GM19239 (cell line): ENCODE data around the gene CYTH3.
"Not testable (repeated sequence)": the region's sequence is repeated elsewhere in the genome, so short reads cannot be mapped to it uniquely, and the experiment has no call there.

Experiments
- DNase-seq: peaks from one replicate; pipeline ENCODE4 v3.0.0; 2011; ENCODE audit warnings: low spot score; ENCODE audit not compliant: insufficient read length
- FAIRE-seq: peaks from 2 replicates; lab custom pipeline; 2011; peaks lifted over from hg19 to GRCh38; lab: Jason Lieb, UNC

The CYTH3 gene

GRCh38 chr7:6157685-6158423 lies 114.6 kb downstream of the CYTH3 start:
- DNase-seq: no peak
- FAIRE-seq: no peak

DNA sequence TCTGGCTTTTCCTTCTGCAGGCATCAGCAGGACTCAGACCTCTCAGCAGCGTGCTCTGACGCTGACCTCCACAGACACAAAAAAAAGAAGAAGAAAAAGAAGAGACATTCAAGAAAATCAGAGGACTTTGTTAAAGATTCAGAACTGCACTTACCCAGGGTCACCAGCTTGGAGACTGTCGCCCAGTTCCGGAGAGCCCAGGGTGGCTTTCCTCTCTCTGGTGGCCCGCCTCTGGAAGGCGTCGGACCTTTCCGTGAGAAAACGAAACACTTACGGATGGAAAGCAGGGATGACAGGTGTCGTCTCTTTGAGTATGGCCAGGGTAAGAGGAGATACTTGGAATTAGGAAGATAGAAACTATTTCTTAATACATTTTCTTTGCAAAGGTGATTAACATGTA lies 115.7 kb downstream of the CYTH3 start:
- DNase-seq (no peak), FAIRE-seq (no peak)

DNA sequence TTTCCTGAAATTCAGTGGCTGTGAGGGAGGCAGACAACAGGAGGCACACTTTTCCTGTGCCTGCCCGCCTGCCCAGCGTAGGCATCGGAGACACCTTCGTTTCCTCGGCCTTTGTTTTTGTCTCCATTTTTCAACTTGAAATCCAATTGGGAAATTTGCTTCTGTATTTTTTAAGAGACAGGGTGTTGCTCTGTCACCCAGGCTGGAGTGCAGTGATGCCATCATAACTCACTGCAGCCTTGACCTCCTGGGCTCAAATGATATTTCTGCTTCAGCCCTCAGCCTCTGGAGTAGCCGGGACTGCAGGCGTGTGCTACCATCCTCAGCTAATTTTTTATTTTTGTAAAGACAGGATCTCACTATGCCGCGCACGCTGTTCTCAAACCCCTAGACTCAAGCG lies 116.8 kb downstream of the CYTH3 start:
- no peak for DNase-seq
- FAIRE-seq: no peak

GRCh38 chr7:6154542-6155404 lies 117.7 kb downstream of the CYTH3 start:
- no peak for FAIRE-seq
- no peak for DNase-seq

- FAIRE-seq: no peak
- DNase-seq: no peak
These were observed 118.5 kb downstream of the CYTH3 start for GRCh38 chr7:6153646-6154541.

DNA sequence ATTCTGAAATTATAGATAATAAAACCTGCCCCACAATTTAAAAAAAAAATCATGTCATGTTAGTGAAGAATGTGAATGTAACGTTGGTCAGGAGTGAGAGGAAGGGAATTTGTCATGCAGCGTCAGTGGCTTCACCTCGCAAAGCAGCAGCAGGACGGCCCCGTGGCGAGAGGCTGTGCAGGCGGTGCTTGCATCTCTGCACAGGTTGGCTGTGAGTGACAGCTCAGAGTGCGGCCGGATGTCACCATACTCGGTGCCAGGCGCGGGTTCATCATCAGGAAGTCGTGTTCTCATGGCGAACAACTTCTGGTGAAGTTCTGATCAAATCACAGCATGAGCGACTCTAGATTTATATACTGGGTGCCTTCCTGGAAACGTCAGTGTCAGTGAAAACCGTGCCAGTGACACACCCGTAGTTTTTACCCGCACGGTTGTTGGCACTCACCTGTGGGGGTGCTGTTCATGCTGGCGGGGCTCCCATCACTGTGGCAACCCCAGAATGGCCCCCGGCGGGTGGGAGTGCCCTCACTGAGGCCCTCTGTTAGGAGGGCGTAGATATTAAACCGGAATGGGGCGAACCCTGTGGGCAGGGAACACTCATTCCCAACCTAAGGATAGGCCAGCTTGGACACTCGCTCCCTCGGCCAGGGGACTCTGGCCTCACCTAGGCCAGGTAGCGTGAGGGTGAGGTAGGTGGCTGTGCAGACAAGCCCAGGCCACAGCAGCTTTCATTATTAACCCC lies 120.3 kb downstream of the CYTH3 start:
- FAIRE-seq (no peak), DNase-seq (no peak)

- not testable (repeated sequence) for DNase-seq, FAIRE-seq
These were observed 120.9 kb downstream of the CYTH3 start for GRCh38 chr7:6151527-6151926.

- DNase-seq: no peak
- no peak for FAIRE-seq
These were observed 122.4 kb downstream of the CYTH3 start for GRCh38 chr7:6149996-6150395.

- FAIRE-seq: no peak
These were observed 123.6 kb downstream of the CYTH3 start for GRCh38 chr7:6148724-6149360.

DNA sequence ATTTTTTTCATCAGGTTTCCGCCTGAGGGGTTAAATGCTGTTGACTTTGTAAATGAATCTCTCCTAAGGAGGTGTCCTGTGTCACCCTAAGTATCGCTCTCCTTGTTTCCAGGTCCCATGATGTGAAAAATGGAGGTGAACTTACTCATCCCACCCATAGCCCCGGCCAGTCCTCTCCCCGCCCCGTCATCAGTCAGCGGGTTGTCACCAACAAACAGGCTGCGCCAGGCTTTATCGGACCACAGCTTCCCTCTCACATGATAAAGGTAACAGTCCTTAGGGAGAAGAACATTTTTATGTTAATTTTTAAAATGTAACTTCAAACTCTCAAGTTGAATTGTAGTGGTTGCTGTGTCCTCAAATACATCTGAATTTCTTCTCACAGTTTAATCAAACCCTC lies 124.8 kb downstream of the CYTH3 start:
- FAIRE-seq: no peak
- DNase-seq: no peak

More at GRCh38 chr7:6148724-6149360, 123.6 kb downstream of the CYTH3 start:
- DNase-seq: no peak

- DNase-seq (no peak), FAIRE-seq (no peak)
These were observed 125.8 kb downstream of the CYTH3 start for GRCh38 chr7:6146666-6147065.

DNA sequence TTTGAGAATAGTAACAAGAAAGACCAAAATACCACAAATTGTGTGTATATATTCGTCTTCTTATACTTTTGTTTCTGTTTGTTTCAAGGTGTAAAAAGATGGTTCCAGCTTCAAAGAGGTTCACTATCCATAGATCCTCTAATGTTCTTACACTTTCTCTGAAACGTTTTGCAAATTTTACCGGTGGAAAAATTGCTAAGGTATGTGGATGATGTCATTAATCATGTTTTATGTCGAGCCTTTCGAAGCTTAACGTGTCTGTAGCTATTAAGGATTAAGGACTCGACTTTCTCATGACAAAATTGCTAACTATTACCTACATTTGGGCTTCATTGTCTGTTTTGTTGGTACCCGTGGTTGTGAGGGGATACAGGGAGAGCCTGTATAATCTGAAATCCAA lies 128.4 kb downstream of the CYTH3 start:
- FAIRE-seq (no peak), DNase-seq (no peak)

DNA sequence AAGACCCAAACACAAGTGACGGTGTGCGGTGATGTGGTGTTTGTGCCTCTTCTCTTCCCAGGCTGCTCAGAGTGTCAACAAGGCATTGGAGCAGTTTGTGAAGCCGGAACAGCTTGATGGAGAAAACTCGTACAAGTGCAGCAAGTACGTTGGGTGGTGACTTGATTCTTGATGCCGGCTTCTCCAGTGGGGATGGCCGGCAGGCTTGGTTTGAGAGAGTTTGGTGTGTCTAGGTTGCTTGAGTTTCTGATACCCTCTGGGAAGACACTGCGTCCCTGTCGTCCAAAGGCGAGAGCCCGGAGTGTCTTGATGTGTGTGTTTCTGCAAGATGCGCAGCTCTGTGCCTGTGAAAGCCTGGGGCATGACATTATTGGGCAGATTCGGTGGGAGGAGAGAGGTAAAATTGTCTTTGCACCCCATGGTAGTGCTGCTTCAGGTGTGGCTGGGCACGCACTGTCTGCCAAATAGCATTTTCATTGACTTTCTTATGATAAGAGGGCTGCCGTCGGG lies 129.5 kb downstream of the CYTH3 start:
- no peak for FAIRE-seq
- DNase-seq: no peak

DNA sequence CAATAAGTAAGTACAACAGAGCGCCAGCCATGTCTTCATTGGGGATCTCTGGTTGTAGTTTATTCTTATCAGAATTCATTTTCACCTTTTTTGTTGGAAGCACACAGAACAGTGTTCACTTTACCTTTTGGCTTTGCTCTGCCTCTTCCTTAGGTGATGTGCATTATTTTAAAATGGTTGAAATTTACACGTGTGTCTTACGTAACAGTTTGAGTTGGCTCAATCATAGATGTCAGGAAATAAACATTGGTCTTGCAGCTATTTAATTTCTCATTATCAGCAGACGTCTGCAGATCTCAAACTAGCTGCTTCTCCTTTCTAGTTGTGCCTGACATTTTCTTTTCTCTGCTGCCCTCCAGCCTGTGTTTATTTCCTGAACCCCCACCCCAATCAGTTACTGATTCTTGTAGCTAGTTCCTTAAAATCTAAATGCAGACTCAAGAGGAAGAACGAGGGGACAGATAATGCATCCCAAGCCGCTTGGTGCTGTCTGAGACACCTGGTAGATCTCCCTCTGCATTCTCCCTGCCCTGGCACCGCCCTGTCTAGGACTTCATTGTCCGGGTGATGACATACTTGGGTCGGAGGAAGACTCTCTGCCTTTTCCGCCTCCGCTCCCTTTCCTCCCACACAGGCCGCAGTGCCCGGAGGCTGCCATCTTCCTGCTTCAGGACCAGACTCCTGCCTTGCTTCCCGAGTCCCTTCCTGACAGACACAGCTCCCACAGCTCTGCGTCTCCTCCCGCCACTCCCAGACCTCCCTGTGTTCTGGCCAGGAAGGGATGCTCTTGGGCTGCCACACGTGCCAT lies 133.0 kb downstream of the CYTH3 start:
- DNase-seq (no peak), FAIRE-seq (no peak)

- no peak for DNase-seq
- no peak for FAIRE-seq
These were observed 135.9 kb downstream of the CYTH3 start for GRCh38 chr7:6136475-6136874.

- DNase-seq (no peak), FAIRE-seq (no peak)
These were observed 139.2 kb downstream of the CYTH3 start for GRCh38 chr7:6133249-6133648.

GRCh38 chr7:6130007-6130587 lies 142.3 kb downstream of the CYTH3 start:
- no peak for DNase-seq
- no peak for FAIRE-seq

- no peak for FAIRE-seq
- DNase-seq: no peak
These were observed 144.2 kb downstream of the CYTH3 start for GRCh38 chr7:6128205-6128604.
